ENCODE measurements around the gene MLH1.

MLH1 gene

GRCh38 chr3:36973139-36973538 is 20.2 kb upstream of the MLH1 start:
- no peak for DNase-seq (ENCODE audit: low read depth, low spot score)

DNA sequence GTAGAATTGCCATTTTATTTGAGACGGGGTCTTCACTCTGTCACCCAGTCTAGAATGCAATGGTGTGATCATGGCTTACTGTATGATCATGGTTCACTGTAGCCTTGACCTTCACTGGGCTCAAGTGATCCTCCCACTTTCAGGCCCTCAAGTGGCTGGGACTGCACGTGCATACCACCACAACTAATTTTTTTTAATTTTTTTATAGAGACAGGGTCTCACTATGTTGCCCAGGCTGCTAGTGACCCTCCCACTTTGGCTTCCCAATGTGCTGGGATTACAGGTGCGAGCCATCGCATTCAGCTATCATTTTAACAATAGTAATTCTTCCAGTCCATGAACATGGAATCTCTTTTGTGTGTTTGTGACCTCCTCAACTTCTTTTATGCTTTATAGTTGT is 12.3 kb upstream of the MLH1 start:
- no peak for DNase-seq (ENCODE audit: low read depth, low spot score)

DNA sequence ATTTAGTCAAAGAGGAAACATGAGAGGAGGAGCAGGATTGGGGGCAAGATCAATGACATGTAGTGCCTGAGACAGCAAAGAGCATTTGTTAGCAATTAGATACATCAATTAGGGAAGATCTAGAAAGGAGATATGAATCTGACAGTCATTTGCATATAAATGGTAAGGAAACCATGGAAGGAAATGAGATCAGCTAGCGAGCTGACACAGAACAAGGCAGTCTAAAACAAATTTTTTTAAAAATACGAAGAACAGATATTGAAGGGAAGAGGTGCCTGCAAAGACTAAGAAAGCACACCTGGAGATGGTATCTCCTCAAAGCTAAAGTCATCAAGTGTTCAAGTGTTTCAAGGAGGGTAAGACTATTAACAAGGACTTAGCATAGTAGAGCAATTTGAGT is 5.0 kb upstream of the MLH1 start:
- no peak for DNase-seq (ENCODE audit: low read depth, low spot score)

- no peak for DNase-seq (ENCODE audit: low read depth, low spot score)
These were observed 4.3 kb upstream of the MLH1 start for GRCh38 chr3:36989005-36989404.

DNA sequence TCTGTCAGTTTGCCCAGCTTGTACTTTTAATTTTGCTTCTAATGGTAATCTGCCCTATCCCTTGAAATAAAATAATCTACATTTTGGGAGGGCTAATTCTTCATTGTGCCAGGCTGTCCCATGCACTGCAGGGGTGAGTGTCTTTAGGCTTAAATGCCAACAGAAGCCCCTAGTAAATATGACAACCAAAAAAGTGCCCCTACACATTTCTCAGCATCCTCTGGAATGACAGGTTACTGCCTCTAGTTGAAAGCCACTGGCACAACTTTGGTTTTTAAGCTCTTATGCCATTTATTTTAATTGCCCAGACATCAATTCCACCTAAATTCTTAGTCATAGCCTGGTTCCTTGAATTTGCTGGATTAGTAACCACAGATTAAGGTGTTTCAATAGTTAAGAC is 3.8 kb upstream of the MLH1 start:
- DNase-seq (ENCODE audit: low read depth, low spot score), result no peak

GRCh38 chr3:36991147-36991546 is 2.2 kb upstream of the MLH1 start:
- no peak for DNase-seq (ENCODE audit: low read depth, low spot score)

- DNase-seq (ENCODE audit: low read depth, low spot score), result no peak
These were observed 1.2 kb upstream of the MLH1 start for GRCh38 chr3:36991923-36992805.

- DNase-seq (ENCODE audit: low read depth, low spot score), result no peak
These were observed 452 bp upstream of the MLH1 start, which contains the start of gene EPM2AIP1 for GRCh38 chr3:36992806-36993325. TSS of gene EPM2AIP1 (minus strand) at chr3:36993131. CDS start at chr3:36993077, 54 bp downstream.

DNA sequence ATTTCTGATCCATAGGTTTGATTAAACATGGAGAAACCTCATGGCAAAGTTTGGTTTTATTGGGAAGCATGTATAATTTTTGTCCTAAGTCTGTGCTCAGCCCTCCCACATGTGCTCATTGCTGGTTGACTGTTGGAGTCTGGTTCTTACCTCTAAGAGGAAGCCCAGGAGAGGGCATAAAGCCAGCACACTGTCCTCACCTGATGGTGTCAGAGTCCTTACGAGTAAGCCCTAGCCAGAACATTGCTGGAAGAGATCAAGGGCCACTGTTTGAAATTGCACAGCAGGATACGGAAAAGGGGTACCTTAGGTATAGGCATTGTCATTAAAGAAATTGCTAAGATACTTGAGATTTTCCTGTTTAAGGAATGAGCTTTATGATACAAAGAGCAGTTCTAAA is 21.3 kb downstream of the MLH1 start:
- DNase-seq (ENCODE audit: low read depth, low spot score), result no peak

- DNase-seq (ENCODE audit: low read depth, low spot score), result no peak
These were observed 22.3 kb downstream of the MLH1 start for GRCh38 chr3:37015642-37016041.

DNA sequence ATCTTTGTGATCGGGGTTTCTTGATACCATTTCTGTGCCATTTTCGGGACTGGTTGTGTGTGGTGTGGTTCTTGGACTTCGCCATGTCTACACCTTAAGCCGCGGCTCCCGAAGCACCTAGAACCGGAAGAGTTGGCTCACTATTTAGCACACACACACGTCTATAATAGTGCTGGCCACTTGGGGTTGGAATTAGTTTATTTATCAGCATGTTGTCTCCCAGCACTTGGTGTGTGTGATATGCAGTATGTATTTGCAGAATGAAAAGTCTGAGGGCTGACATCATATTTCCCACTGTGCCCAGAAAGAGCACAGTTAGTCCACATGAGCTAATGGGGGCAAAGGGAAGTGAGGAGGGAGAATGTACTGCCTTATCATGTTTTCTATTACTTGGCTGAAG is 23.6 kb downstream of the MLH1 start:
- no peak for DNase-seq (ENCODE audit: low read depth, low spot score)

DNA sequence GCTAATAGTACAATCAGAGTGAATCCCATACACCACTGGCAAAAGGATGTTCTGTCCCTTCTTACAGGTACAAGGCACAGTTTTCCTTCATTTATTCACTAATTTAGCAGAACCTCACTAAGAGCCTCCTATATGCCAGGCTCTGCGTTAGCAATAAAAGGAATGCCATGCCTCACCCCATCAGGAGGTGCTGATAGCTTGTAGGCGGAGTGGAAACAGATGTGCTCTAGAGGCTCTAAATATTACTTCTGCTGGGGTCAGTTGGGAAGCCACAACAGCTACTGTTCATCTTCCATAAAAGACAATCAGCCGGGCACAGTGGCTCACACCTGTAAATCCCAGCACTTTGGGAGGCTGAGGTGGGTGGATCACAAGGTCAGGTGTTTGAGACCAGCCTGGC is 24.4 kb downstream of the MLH1 start:
- no peak for DNase-seq (ENCODE audit: low read depth, low spot score)

GRCh38 chr3:37024092-37024491 is 30.8 kb downstream of the MLH1 start:
- no peak for DNase-seq (ENCODE audit: low read depth, low spot score)

GRCh38 chr3:37024820-37025405 is 31.6 kb downstream of the MLH1 start:
- DNase-seq (ENCODE audit: low read depth, low spot score), result no peak

DNA sequence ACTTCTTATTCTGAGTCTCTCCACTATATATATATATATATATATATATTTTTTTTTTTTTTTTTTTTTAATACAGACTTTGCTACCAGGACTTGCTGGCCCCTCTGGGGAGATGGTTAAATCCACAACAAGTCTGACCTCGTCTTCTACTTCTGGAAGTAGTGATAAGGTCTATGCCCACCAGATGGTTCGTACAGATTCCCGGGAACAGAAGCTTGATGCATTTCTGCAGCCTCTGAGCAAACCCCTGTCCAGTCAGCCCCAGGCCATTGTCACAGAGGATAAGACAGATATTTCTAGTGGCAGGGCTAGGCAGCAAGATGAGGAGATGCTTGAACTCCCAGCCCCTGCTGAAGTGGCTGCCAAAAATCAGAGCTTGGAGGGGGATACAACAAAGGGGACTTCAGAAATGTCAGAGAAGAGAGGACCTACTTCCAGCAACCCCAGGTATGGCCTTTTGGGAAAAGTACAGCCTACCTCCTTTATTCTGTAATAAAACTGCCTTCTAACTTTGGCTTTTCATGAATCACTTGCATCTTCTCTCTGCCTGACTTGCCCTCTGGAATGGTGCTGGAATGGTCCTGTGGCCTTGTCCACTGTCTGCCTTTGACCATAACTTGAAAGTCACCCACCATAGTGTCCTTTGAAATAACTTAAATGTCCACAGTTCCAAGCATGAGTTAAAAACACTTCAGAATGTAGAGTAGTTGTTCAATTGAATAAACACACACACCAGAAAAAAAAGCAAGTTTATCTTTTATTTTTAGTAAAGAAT is 32.4 kb downstream of the MLH1 start:
- no peak for DNase-seq (ENCODE audit: low read depth, low spot score)

- no peak for DNase-seq (ENCODE audit: low read depth, low spot score)
These were observed 33.5 kb downstream of the MLH1 start for GRCh38 chr3:37026851-37027250.

GRCh38 chr3:37028329-37028728 is 35.0 kb downstream of the MLH1 start:
- no peak for DNase-seq (ENCODE audit: low read depth, low spot score)

DNA sequence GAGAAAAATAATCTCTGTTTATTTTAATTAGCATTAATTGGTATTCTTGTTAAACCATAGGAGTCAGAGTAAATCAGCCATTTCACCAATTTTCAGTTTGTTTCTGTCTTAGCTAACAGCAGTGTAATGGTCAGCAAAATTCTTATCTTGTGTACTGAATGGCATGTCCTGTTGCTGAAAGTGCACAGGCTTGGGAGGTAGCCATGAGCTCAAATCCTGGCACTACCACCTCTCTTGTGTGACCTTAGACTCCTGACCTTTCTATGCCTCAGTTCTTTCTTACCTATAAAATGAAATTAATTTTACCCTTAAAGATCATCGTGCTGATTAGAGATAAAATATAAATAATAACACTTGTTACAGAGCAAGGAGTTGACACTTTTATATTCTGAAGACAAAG is 35.8 kb downstream of the MLH1 start:
- no peak for DNase-seq (ENCODE audit: low read depth, low spot score)

- no peak for DNase-seq (ENCODE audit: low read depth, low spot score)
These were observed 36.3 kb downstream of the MLH1 start for GRCh38 chr3:37029516-37030163.

DNA sequence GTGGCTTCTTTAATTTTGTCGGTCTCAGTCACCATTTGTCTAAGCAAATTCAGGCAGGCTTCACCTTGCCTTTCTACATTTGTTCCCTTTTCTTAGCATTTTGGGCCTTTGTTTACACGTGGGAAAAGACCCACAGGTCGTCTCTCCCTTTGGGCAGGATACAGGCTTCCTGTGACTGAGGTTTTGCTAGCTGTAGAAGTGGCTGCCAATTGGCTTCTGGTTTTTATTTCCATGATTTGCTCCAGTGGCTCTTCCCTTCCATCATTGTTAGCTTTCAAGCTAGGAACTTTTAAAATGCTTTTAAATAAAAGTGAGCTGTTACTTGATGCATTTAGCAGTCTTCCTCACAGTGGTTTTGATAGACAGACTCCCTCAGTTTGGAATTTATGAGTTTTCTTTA is 37.3 kb downstream of the MLH1 start:
- DNase-seq (ENCODE audit: low read depth, low spot score), result no peak

DNA sequence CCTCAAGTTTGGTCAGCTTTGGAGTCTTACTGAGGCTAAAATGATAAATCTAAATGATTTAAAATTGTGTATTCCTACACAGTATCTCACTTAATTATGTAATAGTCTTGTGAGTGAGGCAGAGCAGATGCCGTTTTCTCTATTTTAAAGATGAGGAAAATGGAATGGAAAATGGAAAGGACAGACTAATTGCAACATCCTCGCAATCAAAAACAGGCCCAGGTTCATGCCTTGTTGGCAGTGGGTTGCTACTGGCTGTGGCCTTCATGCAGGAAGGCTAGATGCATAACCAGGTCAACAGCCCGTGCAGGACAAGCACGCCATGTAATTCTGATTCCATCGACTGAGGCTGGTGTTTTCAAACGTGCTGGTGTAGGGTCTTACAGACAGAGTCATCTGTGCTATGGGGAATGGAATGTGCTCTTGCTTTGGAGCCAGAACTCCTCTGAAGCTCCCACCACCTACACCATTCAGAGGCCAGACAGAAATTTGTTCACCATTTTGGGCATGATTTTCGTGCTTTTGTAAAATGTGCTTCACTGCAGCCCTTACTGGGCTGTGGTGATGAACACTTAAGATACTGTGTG is 37.9 kb downstream of the MLH1 start:
- DNase-seq (ENCODE audit: low read depth, low spot score), result no peak
